PC-9 (cell line): ENCODE results near the gene NSF.
"Not testable (repeated sequence)": the region's sequence is repeated elsewhere in the genome, so short reads cannot be mapped to it uniquely, and the experiment has no call there.

ENCODE experiments used
- EZH2 ChIP-seq: fragments of 200-600 bp; sonication (generic); IDR thresholded peaks from 2 replicates; pipeline ENCODE4 v1.8.0; 2017; ENCODE audit warnings: antibody characterized with exemption, low read depth
- TF ChIP-seq, protein P1 (sequence below): fragments of 200-600 bp; sonication (generic); conservative IDR thresholded peaks from 2 replicates; pipeline ENCODE4 v1.6.1; 2017; ENCODE audit warnings: mixed run types, antibody characterized with exemption, mild to moderate bottlenecking, moderate library complexity

DNA sequence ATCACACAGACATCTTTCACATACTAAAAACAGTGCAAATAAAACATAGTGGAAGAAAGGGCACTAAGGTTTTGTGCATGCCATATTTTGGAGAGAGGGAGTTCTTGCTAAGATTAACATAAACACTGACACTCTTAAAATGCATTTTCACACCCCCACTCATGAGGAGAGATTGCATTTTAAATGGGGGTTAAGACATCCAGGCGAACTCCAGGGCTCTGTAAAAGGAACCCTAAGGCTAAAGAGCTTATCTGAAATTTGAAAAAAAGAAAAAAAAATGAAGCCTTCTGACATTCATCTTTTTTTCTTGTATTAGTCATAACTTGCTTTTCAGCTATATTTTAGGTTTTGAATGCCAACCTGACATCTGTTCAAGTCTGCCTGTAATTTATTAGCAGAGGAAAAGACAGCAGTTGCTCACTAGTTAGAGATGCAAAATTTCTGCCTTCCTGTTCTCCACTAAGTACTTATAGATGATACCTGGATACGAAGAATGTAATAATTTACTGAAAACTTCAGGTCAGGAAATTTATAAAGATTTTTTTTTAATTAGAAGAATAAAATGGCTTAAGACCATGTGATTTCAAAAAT lies 57.3 kb downstream of the NSF start:
- TF ChIP-seq EZH2 = not testable (repeated sequence)
- TF ChIP-seq, protein P1, sequence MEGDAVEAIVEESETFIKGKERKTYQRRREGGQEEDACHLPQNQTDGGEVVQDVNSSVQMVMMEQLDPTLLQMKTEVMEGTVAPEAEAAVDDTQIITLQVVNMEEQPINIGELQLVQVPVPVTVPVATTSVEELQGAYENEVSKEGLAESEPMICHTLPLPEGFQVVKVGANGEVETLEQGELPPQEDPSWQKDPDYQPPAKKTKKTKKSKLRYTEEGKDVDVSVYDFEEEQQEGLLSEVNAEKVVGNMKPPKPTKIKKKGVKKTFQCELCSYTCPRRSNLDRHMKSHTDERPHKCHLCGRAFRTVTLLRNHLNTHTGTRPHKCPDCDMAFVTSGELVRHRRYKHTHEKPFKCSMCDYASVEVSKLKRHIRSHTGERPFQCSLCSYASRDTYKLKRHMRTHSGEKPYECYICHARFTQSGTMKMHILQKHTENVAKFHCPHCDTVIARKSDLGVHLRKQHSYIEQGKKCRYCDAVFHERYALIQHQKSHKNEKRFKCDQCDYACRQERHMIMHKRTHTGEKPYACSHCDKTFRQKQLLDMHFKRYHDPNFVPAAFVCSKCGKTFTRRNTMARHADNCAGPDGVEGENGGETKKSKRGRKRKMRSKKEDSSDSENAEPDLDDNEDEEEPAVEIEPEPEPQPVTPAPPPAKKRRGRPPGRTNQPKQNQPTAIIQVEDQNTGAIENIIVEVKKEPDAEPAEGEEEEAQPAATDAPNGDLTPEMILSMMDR = not testable (repeated sequence)
